ENCODE data around the gene PLSCR4. TPM values are rescaled to one million over a fixed set of nuclear protein-coding genes. Genes with fewer than 3 reads are reported as not detected.

Gene PLSCR4
- total RNA-seq, 4 donors from 2014 or later = 42.0 to 83.3 (median 61.5) TPM

GRCh38 chr3:146164071-146164470, 86.8 kb downstream of the PLSCR4 start:
- peak overlapping the region; percentile 52 to 98 (median 94) for H3K27ac ChIP-seq
- H3K36me3 ChIP-seq = no peaks in the 10 kb centered on the region
- no peak overlapping the region for H3K4me3 ChIP-seq
- no peaks in the 10 kb centered on the region for H3K27me3 ChIP-seq
- no peaks in the 10 kb centered on the region for H3K9me3 ChIP-seq
- TF ChIP-seq CTCF (IDR thresholded peaks at IDR 0.05) (no peak), POLR2A (IDR thresholded peaks at IDR 0.05) (no peak), EP300 (IDR thresholded peaks at IDR 0.05) (no peak), POLR2AphosphoS5 (IDR thresholded peaks at IDR 0.05) (no peak)
- ATAC-seq = no peak
- peaks cover 6 to 57% (median 10%) of the 10 kb centered on the region in 3 donors for H3K4me1 ChIP-seq

GRCh38 chr3:146163584-146163983, 87.3 kb downstream of the PLSCR4 start:
- no peaks in the 10 kb centered on the region for H3K9me3 ChIP-seq
- H3K4me1 ChIP-seq = peaks cover 6 to 62% (median 10%) of the 10 kb centered on the region in 3 donors
- H3K4me3 ChIP-seq = no peak overlapping the region
- no peak for TF ChIP-seq EP300 (IDR thresholded peaks at IDR 0.05)
- peak; percentile 74 for TF ChIP-seq POLR2AphosphoS5 (IDR thresholded peaks at IDR 0.05)
- TF ChIP-seq POLR2A (IDR thresholded peaks at IDR 0.05) = no peak
- TF ChIP-seq CTCF (IDR thresholded peaks at IDR 0.05) = peak in 3 of 4 experiments; percentile 23 to 55 (median 52)
- H3K27ac ChIP-seq = peak overlapping the region; percentile 52 to 98 (median 94)
- WGBS, 2 donors (ENCODE audit: low coverage in 1 of 2) = 51 to 60% methylated on average over 2 of the region's 2 CpGs
- H3K36me3 ChIP-seq = no peaks in the 10 kb centered on the region
- no peaks in the 10 kb centered on the region for H3K27me3 ChIP-seq
- no peak for ATAC-seq

- 25 to 50% methylated on average over 1 to 2 of the region's 2 CpGs for WGBS, 2 donors (ENCODE audit: low coverage in 1 of 2)
- H3K27me3 ChIP-seq = no peaks in the 10 kb centered on the region
- peaks cover 8 to 73% (median 10%) of the 10 kb centered on the region in 3 donors for H3K4me1 ChIP-seq
- H3K4me3 ChIP-seq = no peak overlapping the region
- no peaks in the 10 kb centered on the region for H3K36me3 ChIP-seq
- H3K27ac ChIP-seq = peak overlapping the region; percentile 92 to 98 (median 96)
- H3K9me3 ChIP-seq = no peaks in the 10 kb centered on the region
- TF ChIP-seq POLR2AphosphoS5 (IDR thresholded peaks at IDR 0.05) (no peak), POLR2A (IDR thresholded peaks at IDR 0.05) (no peak), EP300 (IDR thresholded peaks at IDR 0.05) (no peak)
- no peak for ATAC-seq
Observed at GRCh38 chr3:146162561-146162960, 88.3 kb downstream of the PLSCR4 start.

- ATAC-seq = peak; percentile 1
- Histone ChIP-seq H3K4me1 (peaks cover 9 to 75% (median 10%) of the 10 kb centered on the region in 3 donors), H3K36me3 (no peaks in the 10 kb centered on the region), H3K27ac (peak overlapping the region; percentile 92 to 98 (median 96)), H3K27me3 (no peaks in the 10 kb centered on the region), H3K4me3 (peak overlapping the region; percentile 74 to 89), H3K9me3 (no peaks in the 10 kb centered on the region)
- 0 to 20% methylated on average over 1 to 8 of the region's 15 CpGs for WGBS, 2 donors (ENCODE audit: low coverage in 1 of 2)
- TF ChIP-seq POLR2AphosphoS5 (IDR thresholded peaks at IDR 0.05) = peak; percentile 2
- TF ChIP-seq CTCF (IDR thresholded peaks at IDR 0.05) = no peak
Observed at GRCh38 chr3:146161663-146162002, 89.3 kb downstream of the PLSCR4 start.

GRCh38 chr3:146160964-146161662, 89.8 kb downstream of the PLSCR4 start, which contains the start of gene PLOD2:
Gene PLOD2 (minus strand): TSS chr3:146161184. CDS start chr3:146160989, 195 bp downstream.
- peaks cover 9 to 76% (median 10%) of the 10 kb centered on the region in 3 donors for H3K4me1 ChIP-seq
- H3K36me3 ChIP-seq = no peaks in the 10 kb centered on the region
- 0% methylated on average over 9 to 11 of the region's 74 CpGs for WGBS, 2 donors (ENCODE audit: low coverage in 1 of 2)
- TF ChIP-seq CTCF (IDR thresholded peaks at IDR 0.05) = peak in 2 of 4 experiments; percentile 2 to 12
- TF ChIP-seq EP300 (IDR thresholded peaks at IDR 0.05) = no peak
- TF ChIP-seq POLR2AphosphoS5 (IDR thresholded peaks at IDR 0.05) = peak; percentile 92
- TF ChIP-seq POLR2A (IDR thresholded peaks at IDR 0.05) = peak; percentile 94 to 97
- H3K27me3 ChIP-seq = no peaks in the 10 kb centered on the region
- peak within 1 kb of the TSS; percentile 92 to 98 (median 96) for H3K27ac ChIP-seq
- peak within 1 kb of the TSS; percentile 74 to 89 for H3K4me3 ChIP-seq
- H3K9me3 ChIP-seq = no peaks in the 10 kb centered on the region
- ATAC-seq = peak; percentile 88

Data from gastroesophageal sphincter (tissue), 4 donors.